Epithelial cell of umbilical artery (primary cell): ENCODE data around the gene CCDC191. TPM values are rescaled to one million over a fixed set of nuclear protein-coding genes. Genes with fewer than 3 reads are reported as not detected.

Source experiments
- total RNA-seq: library from RNA; depleted of rRNA; stranded (reverse); fragments of >200 nt; gene quantifications from 2 replicates; pipeline ENCODE4 v1.2.3, GENCODE V29; 2014

CCDC191 gene
- 1.1 and 1.6 TPM in 2 replicates for total RNA-seq

GRCh38 chr3:114056130-114057010, at the start of gene CCDC191, which contains the start of gene QTRT2:
TSS of gene CCDC191 (minus strand) at chr3:114056526. CDS start at chr3:114056466, 60 bp downstream.
TSS of gene QTRT2 (plus strand) at chr3:114056737. CDS start at chr3:114065258, 8,521 bp downstream.

DNA sequence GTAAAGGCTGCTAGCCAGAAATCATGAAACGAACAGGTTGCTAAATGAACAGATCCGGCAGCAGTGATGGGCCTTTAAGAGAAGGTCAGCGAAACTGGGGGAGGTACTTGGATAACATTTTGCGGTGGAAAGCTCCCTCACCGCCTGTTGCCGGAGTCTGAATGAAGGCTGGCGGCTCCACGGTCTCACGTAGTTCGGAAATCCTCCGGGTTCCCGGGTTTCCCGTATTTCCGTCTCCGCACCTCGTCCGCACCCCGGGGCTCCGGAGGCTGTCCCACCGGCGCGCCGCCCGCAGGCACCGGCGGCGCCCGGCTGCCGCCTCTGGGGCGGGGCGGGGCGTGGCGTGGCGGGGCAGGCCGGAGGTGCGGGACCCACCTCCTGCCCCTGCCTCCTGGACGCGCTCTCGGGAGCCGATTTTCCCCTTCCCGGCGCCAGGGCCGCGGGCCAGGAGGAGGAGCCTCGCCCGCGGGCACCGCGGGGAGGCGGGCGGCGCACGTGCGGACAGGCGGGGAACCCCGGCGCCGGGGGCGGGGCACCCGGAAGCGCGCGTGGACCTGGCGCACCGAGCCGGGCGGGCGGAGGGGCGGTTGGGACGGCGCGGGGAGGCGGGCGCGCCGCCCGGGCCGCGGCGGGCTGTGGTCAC, 108.8 kb downstream of the CCDC191 start, which contains the start of gene ZDHHC23:
ZDHHC23 (plus strand) TSS at position 642 of the 643 bp plus-strand sequence. CDS start 790 bp downstream, outside the sequence.

Other genes with a start within 250 kb of the CCDC191 start
- gene GRAMD1C, start 217.7 kb downstream of the CCDC191 start, total RNA-seq: 43.9 and 45.1 TPM in 2 replicates
- gene ZDHHC23, start 108.5 kb downstream of the CCDC191 start, total RNA-seq: 0.97 and 2.1 TPM in 2 replicates
- 23.4 and 37.7 TPM in 2 replicates for gene QTRT2, start 211 bp upstream of the CCDC191 start, total RNA-seq
- not detected in 2 replicates for gene DRD3, start 122.5 kb upstream of the CCDC191 start, total RNA-seq
- gene ZNF80, start 181.1 kb upstream of the CCDC191 start, total RNA-seq: not detected in 2 replicates
- not detected in 2 replicates for gene TIGIT, start 237.5 kb upstream of the CCDC191 start, total RNA-seq